PC-9 (cell line): ENCODE results near the gene MAP3K2. TPM values are rescaled to one million over a fixed set of nuclear protein-coding genes. Genes with fewer than 3 reads are reported as not detected.

Experiments
- BruUV-seq: library from RNA; stranded (reverse); fragments of 400-500 nt; replicated peaks from 2 replicates; lab custom pipeline; 2021; lab: Mats Ljungman, UMichigan
- CTCF ChIA-PET: fragments of 300-600 bp; sonication (Branson Sonifier 250); formaldehyde crosslinking; loops from one replicate; lab custom pipeline; 2022; ENCODE audit warnings: antibody characterized with exemption; lab: Charles Lee
- POLR2A ChIA-PET: fragments of 300-600 bp; sonication (Branson Sonifier 250); formaldehyde crosslinking; loops from one replicate; lab custom pipeline; 2022; ENCODE audit warnings: antibody characterized with exemption; ENCODE audit not compliant: unreplicated experiment; lab: Charles Lee
- DNase-seq, 2 experiments: peaks; one replicate each; pipeline versions ENCODE4 v3.0.0 to v3.0.0-alpha.2; 2015 to 2022; ENCODE audit warnings: mixed read lengths in 1 of 2
- H2AFZ ChIP-seq: fragments of 200-600 bp; sonication (generic); 2 replicates; pipeline ENCODE4 v1.8.1; 2017; ENCODE audit warnings: antibody characterized with exemption
- H3F3A ChIP-seq: fragments of 200-600 bp; sonication (generic); 2 replicates; pipeline ENCODE4 v1.8.1; 2017; ENCODE audit warnings: antibody characterized with exemption, mild to moderate bottlenecking, low read depth; ENCODE audit not compliant: insufficient read depth
- H3K27ac ChIP-seq: fragments of 200-600 bp; sonication (generic); 2 replicates; pipeline ENCODE4 v1.6.1; 2016; ENCODE audit warnings: mixed run types
- H3K27me3 ChIP-seq: fragments of 200-600 bp; sonication (generic); 2 replicates; pipeline ENCODE4 v1.6.1; 2016; ENCODE audit warnings: low read depth, mixed run types; ENCODE audit not compliant: insufficient read depth
- H3K36me3 ChIP-seq: fragments of 200-600 bp; sonication (generic); 2 replicates; pipeline ENCODE4 v1.6.1; 2016; ENCODE audit warnings: low read depth, mixed run types
- H3K4me1 ChIP-seq: fragments of 200-600 bp; sonication (generic); replicated peaks from 2 replicates; pipeline ENCODE4 v1.6.1; 2016; ENCODE audit warnings: mixed run types; ENCODE audit not compliant: insufficient read depth
- H3K4me2 ChIP-seq: fragments of 200-600 bp; sonication (generic); 2 replicates; pipeline ENCODE4 v1.6.1; 2017; ENCODE audit warnings: mixed run types
- H3K4me3 ChIP-seq: fragments of 200-600 bp; sonication (generic); 2 replicates; pipeline ENCODE4 v1.6.1; 2016; ENCODE audit warnings: mixed run types
- H3K79me2 ChIP-seq: fragments of 200-600 bp; sonication (generic); 2 replicates; pipeline ENCODE4 v1.6.1; 2017; ENCODE audit warnings: low read depth, mixed run types
- H3K9me2 ChIP-seq: fragments of 200-600 bp; sonication (generic); 2 replicates; pipeline ENCODE4 v1.8.1; 2017; ENCODE audit warnings: mild to moderate bottlenecking; ENCODE audit not compliant: insufficient read depth
- H3K9me3 ChIP-seq: fragments of 200-600 bp; sonication (generic); 2 replicates; pipeline ENCODE4 v1.8.1; 2016; ENCODE audit warnings: low read depth; ENCODE audit not compliant: insufficient read depth
- H4K20me1 ChIP-seq: fragments of 200-600 bp; sonication (generic); 2 replicates; pipeline ENCODE4 v1.8.1; 2017; ENCODE audit not compliant: insufficient read depth
- CTCF ChIP-seq: fragments of 200-600 bp; sonication (generic); conservative IDR thresholded peaks from 2 replicates; pipeline ENCODE4 v1.6.1; 2017; ENCODE audit warnings: mixed run types, antibody characterized with exemption, mild to moderate bottlenecking, moderate library complexity
- EZH2 ChIP-seq: fragments of 200-600 bp; sonication (generic); IDR thresholded peaks from 2 replicates; pipeline ENCODE4 v1.8.0; 2017; ENCODE audit warnings: antibody characterized with exemption, low read depth
- intact Hi-C: fragments of 100-400 bp; cut with micrococcal nuclease; formaldehyde crosslinking; loops from one replicate; pipeline ENCODE4 v1.10.0; 2022; ENCODE audit not compliant: unreplicated experiment
- total RNA-seq: library from RNA; stranded (reverse); gene quantifications from 2 replicates; pipeline ENCODE4 v1.2.3, GENCODE V29; 2021

Gene MAP3K2
- total RNA-seq, 1 experiment from 2014 or later: 81.2 TPM

GRCh38 chr2:127424598-127425520 lies 37.1 kb upstream of the MAP3K2 start:
- Histone ChIP-seq H3K79me2 (no peaks in the 10 kb centered on the region), H3K27me3 (no peaks in the 10 kb centered on the region), H3K4me1 (peaks cover 8% of the 10 kb centered on the region), H3K9me3 (no peaks in the 10 kb centered on the region), H3K4me2 (no peak overlapping the region), H3F3A (peaks cover 8% of the 10 kb centered on the region), H3K9me2 (no peaks in the 10 kb centered on the region), H3K36me3 (no peaks in the 10 kb centered on the region), H3K27ac (no peak overlapping the region), H3K4me3 (no peak overlapping the region), H4K20me1 (no peaks in the 10 kb centered on the region), H2AFZ (no peak overlapping the region)
- CTCF ChIA-PET: interaction anchor here (0.6 kb wide), 2 partner anchors 60 to 93 kb away, joined by 5 to 8 read pairs; no protein-coding TSS in a partner anchor
- intact Hi-C loops: loop anchor here (5.0 kb wide), 1 partner anchor 78 kb away; no protein-coding TSS in a partner anchor
- POLR2A ChIA-PET: no interaction called here
- TF ChIP-seq EZH2: no peak
- no peak for TF ChIP-seq CTCF
- no peak for DNase-seq
- no TSS peak for BruUV-seq

GRCh38 chr2:127423880-127424279 lies 36.1 kb upstream of the MAP3K2 start:
- intact Hi-C loops: loop anchor here (1.0 to 5.0 kb wide), 2 partner anchors 36 to 77 kb away; no protein-coding TSS in a partner anchor
- Histone ChIP-seq H3K4me1 (peaks cover 8% of the 10 kb centered on the region), H3K4me2 (peak overlapping the region; percentile 100), H3K79me2 (no peaks in the 10 kb centered on the region), H3F3A (peaks cover 8% of the 10 kb centered on the region), H2AFZ (peak overlapping the region; percentile 95), H3K9me2 (no peaks in the 10 kb centered on the region), H3K27me3 (no peaks in the 10 kb centered on the region), H3K9me3 (no peaks in the 10 kb centered on the region), H3K27ac (no peak overlapping the region), H3K36me3 (no peaks in the 10 kb centered on the region), H3K4me3 (peak overlapping the region; percentile 97), H4K20me1 (no peaks in the 10 kb centered on the region)
- CTCF ChIA-PET: interaction anchor here (0.6 kb wide), 1 partner anchor 59 kb away, joined by 8 read pairs; no protein-coding TSS in a partner anchor
- TF ChIP-seq EZH2 (no peak), CTCF (peak; percentile 52)
- POLR2A ChIA-PET: no interaction called here
- DNase-seq: no peak
- no TSS peak for BruUV-seq

GRCh38 chr2:127423478-127423843 lies 35.7 kb upstream of the MAP3K2 start:
- Histone ChIP-seq H3K27ac (no peak overlapping the region), H2AFZ (peak overlapping the region; percentile 95), H3K36me3 (no peaks in the 10 kb centered on the region), H3K4me1 (peaks cover 8% of the 10 kb centered on the region), H3K4me2 (peak overlapping the region; percentile 100), H3K79me2 (no peaks in the 10 kb centered on the region), H3F3A (peaks cover 8% of the 10 kb centered on the region), H3K9me3 (no peaks in the 10 kb centered on the region), H3K9me2 (no peaks in the 10 kb centered on the region), H3K27me3 (no peaks in the 10 kb centered on the region), H4K20me1 (no peaks in the 10 kb centered on the region), H3K4me3 (peak overlapping the region; percentile 97)
- CTCF ChIA-PET: no interaction called here
- TF ChIP-seq EZH2 (no peak), CTCF (no peak)
- DNase-seq: peak; percentile 60 to 82
- POLR2A ChIA-PET: no interaction called here
- BruUV-seq: no TSS peak
- intact Hi-C loops: loop anchor here (1.0 to 5.0 kb wide), 2 partner anchors 35 to 76 kb away; no protein-coding TSS in a partner anchor
